SK-N-SH treated with all-trans-retinoic acid at 6 μM for 48 hours (cell line): ENCODE measurements around the gene CCDC80.

Experiments used
- ATAC-seq: fragments of 200-7000 bp; cut with Tn5 transposase; 3 replicates; pipeline ENCODE4 v1.9.1; 2020; ENCODE audit warnings: mild to moderate bottlenecking, moderate library complexity
- ARNTL ChIP-seq: fragments of 450-650 bp; formaldehyde crosslinking; IDR thresholded peaks from 2 replicates; pipeline ENCODE4 v1.5.0; 2020; ENCODE audit warnings: low read depth, mild to moderate bottlenecking, moderate library complexity, borderline replicate concordance
- BACH2 ChIP-seq: fragments of 250-450 bp; sonication (Bioruptor Pico); IDR thresholded peaks from 2 replicates; pipeline ENCODE4 v1.9.0; 2021; ENCODE audit warnings: mild to moderate bottlenecking, borderline replicate concordance
- CSDC2 ChIP-seq: fragments of 250-450 bp; sonication (Bioruptor Pico); IDR thresholded peaks from 2 replicates; pipeline ENCODE4 v1.5.0; 2020; ENCODE audit warnings: mild to moderate bottlenecking, moderate library complexity
- ESRRG ChIP-seq: fragments of 250-450 bp; sonication (Bioruptor Pico); IDR thresholded peaks from 2 replicates; pipeline ENCODE4 v1.6.1; 2021; ENCODE audit warnings: mild to moderate bottlenecking
- GLIS3 ChIP-seq: fragments of 250-450 bp; sonication (Bioruptor Pico); IDR thresholded peaks from 2 replicates; pipeline ENCODE4 v1.5.0; 2020; ENCODE audit warnings: mild to moderate bottlenecking, moderate library complexity
- ISL1 ChIP-seq: fragments of 250-450 bp; sonication (Bioruptor Pico); IDR thresholded peaks from 2 replicates; pipeline ENCODE4 v2.1.2; 2022; ENCODE audit warnings: mild to moderate bottlenecking, moderate library complexity
- OSR1 ChIP-seq: fragments of 250-450 bp; sonication (Bioruptor Pico); IDR thresholded peaks from 2 replicates; pipeline ENCODE4 v1.8.0; 2022; ENCODE audit warnings: moderate library complexity, mild to moderate bottlenecking, inconsistent platforms
- RARB ChIP-seq: fragments of 250-450 bp; sonication (Bioruptor Pico); IDR thresholded peaks from 2 replicates; pipeline ENCODE4 v1.8.0; 2021; ENCODE audit warnings: mild to moderate bottlenecking, moderate library complexity
- TOX ChIP-seq: fragments of 250-450 bp; sonication (Bioruptor Pico); IDR thresholded peaks from 2 replicates; pipeline ENCODE4 v1.8.0; 2021; ENCODE audit warnings: mild to moderate bottlenecking, moderate library complexity, borderline replicate concordance
- ZC3H10 ChIP-seq: fragments of 250-450 bp; sonication (Bioruptor Pico); IDR thresholded peaks from 2 replicates; pipeline ENCODE4 v1.5.1; 2021; ENCODE audit warnings: mild to moderate bottlenecking, moderate library complexity
- ZFP3 ChIP-seq: fragments of 250-450 bp; sonication (Bioruptor Pico); IDR thresholded peaks from 2 replicates; pipeline ENCODE4 v1.5.0; 2020; ENCODE audit warnings: mild to moderate bottlenecking, moderate library complexity
- ZFP30 ChIP-seq: fragments of 450-650 bp; formaldehyde crosslinking; IDR thresholded peaks from 2 replicates; pipeline ENCODE4 v1.5.0; 2022; ENCODE audit warnings: mild to moderate bottlenecking, moderate library complexity
- ZNF565 ChIP-seq: fragments of 450-650 bp; formaldehyde crosslinking; conservative IDR thresholded peaks from 2 replicates; pipeline ENCODE4 v1.5.0; 2020; ENCODE audit warnings: low read depth, mild to moderate bottlenecking, moderate library complexity
- ZNF70 ChIP-seq: fragments of 450-650 bp; formaldehyde crosslinking; IDR thresholded peaks from 2 replicates; pipeline ENCODE4 v1.5.0; 2020; ENCODE audit warnings: mild to moderate bottlenecking, moderate library complexity
- ZNF8 ChIP-seq: fragments of 450-650 bp; formaldehyde crosslinking; IDR thresholded peaks from 2 replicates; pipeline ENCODE4 v1.5.0; 2020; ENCODE audit warnings: mild to moderate bottlenecking, moderate library complexity

The CCDC80 gene

DNA sequence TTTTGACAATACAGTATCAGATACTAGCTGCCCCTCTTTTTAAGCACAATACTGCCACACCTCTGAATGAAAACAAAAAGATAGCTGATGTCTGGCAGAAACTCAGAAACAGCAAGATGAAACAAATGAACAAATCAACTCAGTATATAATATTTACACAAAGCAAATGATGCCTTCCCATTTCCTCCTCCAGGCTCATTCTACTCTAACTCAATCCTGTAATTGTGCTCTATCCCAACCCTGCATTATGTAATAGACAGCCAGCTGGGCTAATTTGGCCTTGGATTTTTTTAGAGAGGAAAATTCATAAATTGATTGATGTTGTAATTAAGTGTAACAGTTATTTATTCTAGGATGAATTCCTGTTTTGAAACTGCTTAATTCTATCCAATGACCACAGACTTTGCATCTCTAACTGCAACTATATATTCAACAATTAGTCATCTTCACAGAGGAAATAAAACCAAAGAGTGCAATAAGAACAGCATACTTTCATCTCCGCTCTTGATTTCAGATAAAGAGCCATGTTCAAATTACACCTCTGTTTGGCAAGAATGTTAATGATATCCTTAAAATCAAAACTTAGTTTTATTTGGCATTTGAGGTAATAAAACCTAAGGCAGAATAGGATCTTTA lies 85.3 kb downstream of the CCDC80 start:
- no peak for ATAC-seq
- TF ChIP-seq TOX (CRISPR knock-in tag) (no peak), ZNF70 (CRISPR knock-in tag) (no peak), BACH2 (CRISPR knock-in tag) (no peak), OSR1 (CRISPR knock-in tag) (no peak), RARB (CRISPR knock-in tag) (no peak)

DNA sequence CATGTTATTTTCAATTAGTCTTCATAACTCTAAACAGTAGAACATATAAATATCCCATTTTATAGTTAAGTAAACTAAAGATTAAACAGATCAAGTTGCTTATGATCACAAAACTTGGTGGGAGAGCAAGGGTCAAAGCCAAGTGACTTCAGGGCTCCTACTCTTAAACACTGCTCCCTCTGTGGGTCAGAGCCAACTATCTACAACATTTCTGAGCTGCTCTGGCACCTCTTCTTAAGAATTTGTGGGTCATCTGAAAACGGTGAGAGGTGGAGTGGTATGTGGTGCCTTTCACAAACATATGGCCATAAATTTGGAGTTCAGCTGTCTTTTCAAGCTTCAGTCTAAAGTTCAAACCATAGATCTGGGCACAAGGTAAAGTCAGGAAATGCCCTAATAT lies 90.1 kb downstream of the CCDC80 start:
- TF ChIP-seq ARNTL (CRISPR knock-in tag) (no peak), ZNF565 (CRISPR knock-in tag) (no peak), ISL1 (no peak), BACH2 (CRISPR knock-in tag) (no peak), RARB (CRISPR knock-in tag) (no peak), ZC3H10 (no peak), OSR1 (CRISPR knock-in tag) (no peak), ESRRG (CRISPR knock-in tag) (no peak), ZFP3 (CRISPR knock-in tag) (no peak), ZNF8 (no peak), GLIS3 (no peak), ZFP30 (CRISPR knock-in tag) (no peak), CSDC2 (CRISPR knock-in tag) (no peak)
- no peak for ATAC-seq
